HepG2 (cell line): ENCODE results near the gene IQCE. TPM values are rescaled to one million over a fixed set of nuclear protein-coding genes. Genes with fewer than 3 reads are reported as not detected.
A peak's percentile ranks its signal among the peaks of the same experiment; 100 is the strongest.

Experiments
- ATAC-seq: fragments of 200-7000 bp; cut with Tn5 transposase; 3 replicates; pipeline ENCODE4 v1.9.1; 2020; ENCODE audit warnings: mild to moderate bottlenecking, moderate library complexity
- BruUV-seq: library from RNA; stranded (reverse); fragments of 400-500 nt; replicated peaks from 2 replicates; lab custom pipeline; 2021; lab: Mats Ljungman, UMichigan
- CTCF ChIA-PET: fragments of 300-600 bp; formaldehyde crosslinking; extraction: SDS; loops from one replicate; lab custom pipeline; 2021; ENCODE audit warnings: low total read pairs, inconsistent platforms, low intra/inter-chr PET ratio; lab: Yijun Ruan, JAX
- POLR2A ChIA-PET: fragments of 350-600 bp; sonication (Branson Sonifier 250); formaldehyde crosslinking; loops from one replicate; lab custom pipeline; 2020; ENCODE audit warnings: antibody characterized with exemption, inconsistent platforms; lab: Yijun Ruan, JAX
- DNase-seq: peaks from one replicate; pipeline ENCODE4 v3.0.0-alpha.2; 2015; ENCODE audit warnings: low spot score
- FAIRE-seq: peaks from 3 replicates; lab custom pipeline; 2011; peaks lifted over from hg19 to GRCh38; lab: Jason Lieb, UNC
- H2AFZ ChIP-seq: one replicate; pipeline ENCODE4 v1.6.1; 2011; ENCODE audit warnings: low read length, inconsistent platforms
- H3K27ac ChIP-seq: fragments of 300-600 bp; 3 replicates; pipeline ENCODE4 v1.8.0; 2011; ENCODE audit warnings: mixed run types, mild to moderate bottlenecking, mixed read lengths, low read length, inconsistent platforms; ENCODE audit not compliant: insufficient read depth; ENCODE audit errors: extremely low read length
- H3K27me3 ChIP-seq, 2 experiments: fragments of 200-600 bp in 1 of 2; 2 replicates in 1 of 2; 3 replicates in 1 of 2; pipeline versions ENCODE4 v1.6.0 to v1.8.0; 2011; ENCODE audit warnings: low read length in 2 of 2, mild to moderate bottlenecking in 2 of 2, moderate library complexity in 2 of 2, inconsistent platforms in 1 of 2; ENCODE audit not compliant: insufficient read depth in 2 of 2, control insufficient read depth in 1 of 2
- H3K36me3 ChIP-seq, 2 experiments: fragments of 200-600 bp in 1 of 2; replicated peaks in 1 of 2; 2 replicates in 1 of 2; 3 replicates in 1 of 2; pipeline versions ENCODE4 v1.5.1 to v1.8.0; 2011; ENCODE audit warnings: low read length in 2 of 2, inconsistent platforms in 1 of 2; ENCODE audit not compliant: insufficient read depth in 2 of 2, control insufficient read depth in 1 of 2
- H3K4me1 ChIP-seq: 2 replicates; pipeline ENCODE4 v1.5.1; 2012; ENCODE audit warnings: low read length, inconsistent platforms; ENCODE audit not compliant: insufficient read depth
- H3K4me2 ChIP-seq: 2 replicates; pipeline ENCODE4 v1.6.0; 2011; ENCODE audit warnings: low read depth, low read length, inconsistent platforms
- H3K4me3 ChIP-seq, 3 experiments: fragments of 200-600 bp in 1 of 3; sonication (generic), shearing (Covaris generic) in 1 of 3; replicated peaks in 1 of 3; 2 replicates each; pipeline ENCODE4 v1.5.1; 2011 to 2016; ENCODE audit warnings: low read length in 3 of 3, inconsistent platforms in 2 of 3, low read depth in 2 of 3, mild to moderate bottlenecking in 2 of 3, control low read depth in 1 of 3, mixed read lengths in 1 of 3; ENCODE audit not compliant: insufficient read depth in 1 of 3
- H3K79me2 ChIP-seq: one replicate; pipeline ENCODE4 v1.6.1; 2011; ENCODE audit warnings: low read length, inconsistent platforms; ENCODE audit not compliant: insufficient read depth
- H3K9ac ChIP-seq: 2 replicates; pipeline ENCODE4 v1.6.0; 2011; ENCODE audit warnings: mild to moderate bottlenecking, low read depth, low read length, inconsistent platforms; ENCODE audit not compliant: insufficient read depth
- H3K9me3 ChIP-seq: 2 replicates; pipeline ENCODE4 v1.5.1; 2012; ENCODE audit warnings: mild to moderate bottlenecking, low read length
- H4K20me1 ChIP-seq: 2 replicates; pipeline ENCODE4 v1.6.0; 2011; ENCODE audit warnings: inconsistent platforms, mild to moderate bottlenecking, low read length, moderate library complexity; ENCODE audit not compliant: insufficient read depth
- ARID2 ChIP-seq: sonication (generic); formaldehyde crosslinking; IDR thresholded peaks from 2 replicates; pipeline ENCODE4 v1.8.1; 2022; ENCODE audit warnings: mild to moderate bottlenecking, missing genetic modification reagents, borderline replicate concordance
- CREBL2 ChIP-seq: sonication (generic); formaldehyde crosslinking; IDR thresholded peaks from 2 replicates; pipeline ENCODE4 v1.8.1; 2023; ENCODE audit warnings: missing genetic modification reagents, mild to moderate bottlenecking, borderline replicate concordance
- FOSL2 ChIP-seq: sonication (generic); formaldehyde crosslinking; IDR thresholded peaks from 2 replicates; pipeline ENCODE4 v1.4.0; 2020; ENCODE audit warnings: missing genetic modification reagents
- MXI1 ChIP-seq: IDR thresholded peaks from 3 replicates; pipeline ENCODE4 v1.6.1; 2012; ENCODE audit warnings: low read depth, low read length, inconsistent platforms, borderline replicate concordance
- NKX3-1 ChIP-seq: sonication (generic); formaldehyde crosslinking; IDR thresholded peaks from 2 replicates; pipeline ENCODE4 v1.5.0; 2020; ENCODE audit warnings: missing genetic modification reagents
- PAX8 ChIP-seq: sonication (generic); formaldehyde crosslinking; IDR thresholded peaks from 2 replicates; pipeline ENCODE4 v1.8.0; 2022; ENCODE audit warnings: mild to moderate bottlenecking, missing genetic modification reagents, borderline replicate concordance
- RARA ChIP-seq: IDR thresholded peaks from 2 replicates; pipeline ENCODE4 v1.6.1; 2016; ENCODE audit warnings: missing genetic modification reagents, missing compliant biosample characterization
- ZBTB33 ChIP-seq: sonication (generic); formaldehyde crosslinking; IDR thresholded peaks from 2 replicates; pipeline ENCODE4 v1.4.0; 2020; ENCODE audit warnings: missing genetic modification reagents
- ZNF263 ChIP-seq: sonication (generic); formaldehyde crosslinking; IDR thresholded peaks from 2 replicates; pipeline ENCODE4 v1.4.0; 2020; ENCODE audit warnings: missing genetic modification reagents
- ZNF276 ChIP-seq: sonication (generic); formaldehyde crosslinking; IDR thresholded peaks from 2 replicates; pipeline ENCODE4 v1.4.0; 2020; ENCODE audit warnings: mild to moderate bottlenecking, low read depth, missing genetic modification reagents
- ZNF446 ChIP-seq: sonication (generic); formaldehyde crosslinking; IDR thresholded peaks from 2 replicates; pipeline ENCODE4 v1.5.0; 2020; ENCODE audit warnings: mild to moderate bottlenecking, missing genetic modification reagents
- WGBS: methylation state at CpG from one replicate; pipeline ENCODE4 v1.1.6; 2017; ENCODE audit warnings: low lambda C conversion rate; 5-methylcytosine and 5-hydroxymethylcytosine counted together
- in situ Hi-C: cut with HindIII; loops from 2 replicates; pipeline ENCODE4 v1.10.0; 2017; ENCODE audit warnings: low pct_unique_long_range_greater_than_20kb; ENCODE audit not compliant: extremely low pct_ligation_motif_present
- intact Hi-C: fragments of 100-400 bp; cut with micrococcal nuclease; formaldehyde crosslinking; loops from one replicate; pipeline ENCODE4 v1.10.0; 2022; ENCODE audit not compliant: unreplicated experiment
- polyA plus RNA-seq, 8 experiments: library from polyadenylated mRNA; depleted of rRNA in 3 of 8; stranded (reverse) in 7 of 8; unstranded in 1 of 8; fragments of >200 nt; fragmentation: Illumina TruSeq in 4 of 8; extraction: Trizol in 4 of 8; gene quantifications; 2 replicates each; pipeline versions ENCODE4 v1.2.1 to v1.2.3, GENCODE V29; 2011 to 2016; ENCODE audit warnings: low read depth in 4 of 8, missing spikeins in 1 of 8, mixed read lengths in 1 of 8; ENCODE audit not compliant: insufficient read depth in 1 of 8
- total RNA-seq, 5 experiments: library from RNA; depleted of rRNA; stranded (reverse); fragments of >200 nt; fragmentation: Illumina TruSeq; extraction: Trizol; gene quantifications; 2 replicates each; pipeline ENCODE4 v1.2.3, GENCODE V29; 2016; ENCODE audit warnings: low read depth in 1 of 5

Gene IQCE
- total and polyA plus RNA-seq, 2 of the 13 experiments (the other 11 are each of a cell fraction or from before 2014, with no cell fraction given) = 1.5 to 2.5 TPM

GRCh38 chr7:2572101-2572842 lies 13.5 kb downstream of the IQCE start:
- Histone ChIP-seq H3K4me2 (no peak overlapping the region), H4K20me1 (no peaks in the 10 kb centered on the region), H3K9me3 (no peaks in the 10 kb centered on the region), H3K9ac (no peak overlapping the region), H3K36me3 (no peaks in the 10 kb centered on the region), H2AFZ (no peak overlapping the region), H3K4me3 (no peak overlapping the region), H3K79me2 (no peaks in the 10 kb centered on the region), H3K27me3 (no peaks in the 10 kb centered on the region), H3K27ac (no peak overlapping the region), H3K4me1 (peaks cover 6% of the 10 kb centered on the region)
- intact Hi-C loops = no loop called here
- FAIRE-seq (no peak), ATAC-seq (no peak), DNase-seq (no peak)
- POLR2A ChIA-PET = interaction anchor here (0.6 kb wide), 1 partner anchor 17 kb away, joined by 3 read pairs; no protein-coding TSS in a partner anchor
- no TSS peak for BruUV-seq
- CTCF ChIA-PET = no interaction called here
- WGBS = 90% methylated on average over 22 of the region's 22 CpGs
- in situ Hi-C loops = no loop called here
- TF ChIP-seq NKX3-1 = no peak
- TF ChIP-seq ZBTB33 (CRISPR knock-in tag) = peak; percentile 58
- peak; percentile 28; the same call in 1 of the 2 replicates for TF ChIP-seq FOSL2 (CRISPR knock-in tag)

GRCh38 chr7:2573761-2574160 lies 15.0 kb downstream of the IQCE start:
- H3K9me3 ChIP-seq = no peaks in the 10 kb centered on the region
- intact Hi-C loops = no loop called here
- in situ Hi-C loops = no loop called here
- no peaks in the 10 kb centered on the region for H3K79me2 ChIP-seq
- FAIRE-seq = no peak
- no peaks in the 10 kb centered on the region for H3K27me3 ChIP-seq
- no peak overlapping the region for H3K27ac ChIP-seq
- H3K36me3 ChIP-seq = no peaks in the 10 kb centered on the region
- H3K4me1 ChIP-seq = no peaks in the 10 kb centered on the region
- 99% methylated on average over 7 of the region's 9 CpGs for WGBS
- ATAC-seq = no peak
- H3K4me2 ChIP-seq = no peak overlapping the region
- CTCF ChIA-PET = no interaction called here
- BruUV-seq = no TSS peak
- H2AFZ ChIP-seq = no peak overlapping the region
- no peak overlapping the region for H3K9ac ChIP-seq
- H3K4me3 ChIP-seq = no peak overlapping the region
- no peak for DNase-seq
- POLR2A ChIA-PET = no interaction called here
- H4K20me1 ChIP-seq = no peaks in the 10 kb centered on the region
- TF ChIP-seq ZNF276 (no peak), ZNF446 (CRISPR knock-in tag) (no peak), MXI1 (no peak), CREBL2 (no peak), RARA (CRISPR knock-in tag) (no peak), ARID2 (CRISPR knock-in tag) (no peak), PAX8 (CRISPR knock-in tag) (no peak), ZNF263 (CRISPR knock-in tag) (no peak)
